Fibroblast of mammary gland (primary cell): ENCODE data around the gene BICDL1.

Source experiments
- DNase-seq: peaks from one replicate; pipeline ENCODE4 v3.0.0-alpha.2; 2010; ENCODE audit warnings: low read depth
- H3K4me3 ChIP-seq: 2 replicates; pipeline ENCODE4 v1.5.1; 2011; ENCODE audit warnings: low read depth, mild to moderate bottlenecking, low read length, moderate library complexity; ENCODE audit not compliant: control insufficient read depth
- CTCF ChIP-seq: conservative IDR thresholded peaks from 2 replicates; pipeline ENCODE4 v1.5.1; 2011; ENCODE audit warnings: low read depth, low read length, inconsistent platforms; ENCODE audit not compliant: control insufficient read depth, insufficient read depth

BICDL1 gene

GRCh38 chr12:119989361-119989730 is 310 bp downstream of the BICDL1 start:
- TF ChIP-seq CTCF: no peak
- DNase-seq: peak; percentile 8
- H3K4me3 ChIP-seq: peak overlapping the region; percentile 26

GRCh38 chr12:119989731-119990381 is 820 bp downstream of the BICDL1 start:
- DNase-seq: peak; percentile 57
- no peak for TF ChIP-seq CTCF
- H3K4me3 ChIP-seq: no peak overlapping the region

GRCh38 chr12:119990382-119990874 is 1.4 kb downstream of the BICDL1 start:
- H3K4me3 ChIP-seq: no peak overlapping the region
- DNase-seq: no peak
- no peak for TF ChIP-seq CTCF

GRCh38 chr12:119992129-119992705 is 3.2 kb downstream of the BICDL1 start:
- DNase-seq: no peak
- no peak overlapping the region for H3K4me3 ChIP-seq
- TF ChIP-seq CTCF: no peak

- TF ChIP-seq CTCF: no peak
- no peak overlapping the region for H3K4me3 ChIP-seq
- DNase-seq: no peak
Observed at GRCh38 chr12:119994892-119995658, 6.0 kb downstream of the BICDL1 start.

GRCh38 chr12:119996417-119996816 is 7.4 kb downstream of the BICDL1 start:
- no peak for DNase-seq
- no peak for TF ChIP-seq CTCF
- no peak overlapping the region for H3K4me3 ChIP-seq
